Umbilical cord (tissue), 2 donors: Measurements from ENCODE around the gene BUB1. TPM values are rescaled to one million over a fixed set of nuclear protein-coding genes. Genes with fewer than 3 reads are reported as not detected.
"Not testable (repeated sequence)": the region's sequence is repeated elsewhere in the genome, so short reads cannot be mapped to it uniquely, and the experiment has no call there.

Source experiments
- DNase-seq: peaks from one replicate; pipeline ENCODE4 v3.0.0-alpha.2; 2015; ENCODE audit warnings: low spot score
- total RNA-seq: library from RNA; depleted of rRNA; stranded (reverse); fragments of >200 nt; gene quantifications from one replicate; pipeline ENCODE4 v1.2.3, GENCODE V29; 2014; ENCODE audit warnings: low replicate concordance; ENCODE audit not compliant: insufficient read depth

The BUB1 gene
- total RNA-seq, 1 donor from 2014 or later: 11.6 TPM

GRCh38 chr2:110691612-110692258 is 13.9 kb upstream of the BUB1 start:
- DNase-seq: no peak

- no peak for DNase-seq
Observed at GRCh38 chr2:110690083-110690965, 12.5 kb upstream of the BUB1 start.

- DNase-seq: no peak
Observed at GRCh38 chr2:110688594-110689091, 10.8 kb upstream of the BUB1 start.

GRCh38 chr2:110687775-110688484 is 10.1 kb upstream of the BUB1 start:
- DNase-seq: not testable (repeated sequence)

- no peak for DNase-seq
Observed at GRCh38 chr2:110682872-110683271, 5.0 kb upstream of the BUB1 start.

- no peak for DNase-seq
Observed at GRCh38 chr2:110682267-110682666, 4.4 kb upstream of the BUB1 start.

- DNase-seq: no peak
Observed at GRCh38 chr2:110680709-110681108, 2.8 kb upstream of the BUB1 start.

GRCh38 chr2:110679865-110680264 is 2.0 kb upstream of the BUB1 start:
- DNase-seq: no peak

GRCh38 chr2:110679337-110679707 is 1.5 kb upstream of the BUB1 start:
- DNase-seq: peak; percentile 52

GRCh38 chr2:110678457-110679336 is 834 bp upstream of the BUB1 start:
- peak; percentile 46 for DNase-seq

GRCh38 chr2:110677080-110677479 is 783 bp downstream of the BUB1 start:
- no peak for DNase-seq

GRCh38 chr2:110675679-110676078 is 2.2 kb downstream of the BUB1 start:
- DNase-seq: no peak

- DNase-seq: peak; percentile 75
Observed at GRCh38 chr2:110674620-110675555, 3.0 kb downstream of the BUB1 start.

- DNase-seq: no peak
Observed at GRCh38 chr2:110673201-110673600, 4.7 kb downstream of the BUB1 start.

- no peak for DNase-seq
Observed at GRCh38 chr2:110670826-110671225, 7.0 kb downstream of the BUB1 start.

- no peak for DNase-seq
Observed at GRCh38 chr2:110669079-110669478, 8.8 kb downstream of the BUB1 start.

- no peak for DNase-seq
Observed at GRCh38 chr2:110667071-110667470, 10.8 kb downstream of the BUB1 start.

GRCh38 chr2:110664135-110664534 is 13.7 kb downstream of the BUB1 start:
- no peak for DNase-seq

- DNase-seq: no peak
Observed at GRCh38 chr2:110662560-110662959, 15.3 kb downstream of the BUB1 start.

- DNase-seq: no peak
Observed at GRCh38 chr2:110660558-110660957, 17.3 kb downstream of the BUB1 start.
